Endothelial cell of umbilical vein (primary cell): ENCODE results near the gene SORCS3. TPM values are rescaled to one million over a fixed set of nuclear protein-coding genes. Genes with fewer than 3 reads are reported as not detected.

Experiments
- BruUV-seq: library from RNA; stranded (reverse); fragments of 400-500 nt; replicated peaks from 2 replicates; lab custom pipeline; 2021; lab: Mats Ljungman, UMichigan
- CTCF ChIA-PET: fragments of 300-600, 350-600 bp; sonication (Branson Sonifier 250); formaldehyde crosslinking; loops from one replicate; lab custom pipeline; 2021; ENCODE audit warnings: antibody characterized with exemption, inconsistent platforms; lab: Charles Lee
- POLR2A ChIA-PET: fragments of 300-600, 350-600 bp; sonication (Branson Sonifier 250); formaldehyde crosslinking; loops from one replicate; lab custom pipeline; 2021; ENCODE audit warnings: antibody characterized with exemption, inconsistent platforms; lab: Charles Lee
- DNase-seq: peaks from one replicate; pipeline ENCODE4 v3.0.0-alpha.2; 2011; ENCODE audit warnings: low read depth, low spot score
- FAIRE-seq: peaks from 2 replicates; lab custom pipeline; 2011; peaks lifted over from hg19 to GRCh38; lab: Jason Lieb, UNC
- H2AFZ ChIP-seq: 2 replicates; pipeline ENCODE4 v1.6.0; 2012; ENCODE audit warnings: low read depth, low read length, control low read depth, inconsistent platforms
- H3K27ac ChIP-seq: 2 replicates; pipeline ENCODE4 v1.5.1; 2011; ENCODE audit warnings: low read depth, mild to moderate bottlenecking, control low read depth, low read length, moderate library complexity; ENCODE audit not compliant: insufficient read depth
- H3K27me3 ChIP-seq, 2 experiments: 2 replicates each; pipeline versions ENCODE4 v1.6.0 to v1.6.1; 2011; ENCODE audit warnings: low read length in 2 of 2, mixed read lengths in 1 of 2; ENCODE audit not compliant: control insufficient read depth in 2 of 2, insufficient read depth in 2 of 2
- H3K36me3 ChIP-seq, 2 experiments: 2 replicates in 1 of 2; 3 replicates in 1 of 2; pipeline ENCODE4 v1.5.1; 2011; ENCODE audit warnings: low read length in 2 of 2, mild to moderate bottlenecking in 1 of 2, moderate library complexity in 1 of 2; ENCODE audit not compliant: control insufficient read depth in 2 of 2, insufficient read depth in 2 of 2; ENCODE audit errors: extremely low read depth in 1 of 2
- H3K4me1 ChIP-seq: 3 replicates; pipeline ENCODE4 v1.5.1; 2011; ENCODE audit warnings: mild to moderate bottlenecking, low read length; ENCODE audit not compliant: control insufficient read depth, insufficient read depth; ENCODE audit errors: extremely low read depth
- H3K4me2 ChIP-seq: 2 replicates; pipeline ENCODE4 v1.6.1; 2011; ENCODE audit warnings: low read length, control low read depth, mixed read lengths; ENCODE audit not compliant: insufficient read depth
- H3K4me3 ChIP-seq, 3 experiments: fragments of 200-600 bp in 1 of 3; sonication (generic), shearing (Covaris generic) in 1 of 3; replicated peaks in 1 of 3; 2 replicates each; pipeline ENCODE4 v1.5.1; 2011 to 2016; ENCODE audit warnings: control low read depth in 3 of 3, low read length in 3 of 3, mild to moderate bottlenecking in 2 of 3, inconsistent platforms in 1 of 3, low read depth in 1 of 3, moderate library complexity in 1 of 3; ENCODE audit not compliant: insufficient read depth in 1 of 3
- H3K79me2 ChIP-seq: 2 replicates; pipeline ENCODE4 v1.6.0; 2012; ENCODE audit warnings: low read length, inconsistent platforms; ENCODE audit not compliant: control insufficient read depth, insufficient read depth
- H3K9ac ChIP-seq: replicated peaks from 2 replicates; pipeline ENCODE3; 2011; ENCODE audit warnings: low read length, control low read depth; ENCODE audit not compliant: insufficient read depth; ENCODE audit errors: extremely low read depth
- H3K9me1 ChIP-seq: replicated peaks from 3 replicates; pipeline ENCODE4 v1.6.0; 2011; ENCODE audit warnings: mild to moderate bottlenecking, low read length; ENCODE audit not compliant: control insufficient read depth, insufficient read depth; ENCODE audit errors: extremely low read depth
- H3K9me3 ChIP-seq: replicated peaks from 2 replicates; pipeline ENCODE4 v1.5.1; 2012; ENCODE audit warnings: low read length, inconsistent platforms; ENCODE audit not compliant: control insufficient read depth, insufficient read depth
- H4K20me1 ChIP-seq: replicated peaks from 2 replicates; pipeline ENCODE3; 2011; ENCODE audit warnings: mild to moderate bottlenecking, low read length; ENCODE audit not compliant: control insufficient read depth, insufficient read depth; ENCODE audit errors: extremely low read depth
- CTCF ChIP-seq, 2 donors: IDR thresholded peaks; 1 replicate in 1 of 2; 2 replicates in 1 of 2; pipeline ENCODE4 v1.5.1; 2011; ENCODE audit warnings: low read length in 2 of 2, mild to moderate bottlenecking in 2 of 2, moderate library complexity in 2 of 2, control low read depth in 1 of 2, inconsistent platforms in 1 of 2, low read depth in 1 of 2; ENCODE audit not compliant: insufficient read depth in 1 of 2; ENCODE audit errors: extremely low read depth in 1 of 2
- EZH2 ChIP-seq: IDR thresholded peaks from 2 replicates; pipeline ENCODE4 v1.6.1; 2012; ENCODE audit warnings: borderline replicate concordance, low read depth, mild to moderate bottlenecking, moderate library complexity, low read length, inconsistent platforms; ENCODE audit not compliant: severe bottlenecking
- FOS ChIP-seq: IDR thresholded peaks from 2 replicates; pipeline ENCODE4 v1.6.1; 2011; ENCODE audit warnings: mild to moderate bottlenecking, low read length, moderate library complexity, borderline replicate concordance; ENCODE audit not compliant: insufficient read depth
- GATA2 ChIP-seq: IDR thresholded peaks from 2 replicates; pipeline ENCODE4 v1.7.0; 2011; ENCODE audit warnings: low read depth, mild to moderate bottlenecking, moderate library complexity, mixed read lengths, low read length; ENCODE audit not compliant: insufficient read length, insufficient read depth
- JUN ChIP-seq: IDR thresholded peaks from 2 replicates; pipeline ENCODE4 v1.6.1; 2011; ENCODE audit warnings: borderline replicate concordance, low read depth; ENCODE audit not compliant: insufficient read length, insufficient read depth
- MAX ChIP-seq: IDR thresholded peaks from 2 replicates; pipeline ENCODE4 v1.6.1; 2011; ENCODE audit not compliant: insufficient read depth, insufficient read length
- MYC ChIP-seq: IDR thresholded peaks from one replicate; pipeline ENCODE4 v1.6.1; 2011; ENCODE audit warnings: mild to moderate bottlenecking, low read depth, low read length
- POLR2A ChIP-seq: IDR thresholded peaks from 2 replicates; pipeline ENCODE4 v1.6.1; 2012; ENCODE audit warnings: low read depth, mild to moderate bottlenecking, control low read depth, low read length
- POLR2AphosphoS5 ChIP-seq: IDR thresholded peaks from 2 replicates; pipeline ENCODE4 v1.6.1; 2012; ENCODE audit warnings: low read depth, mild to moderate bottlenecking, control low read depth, low read length, moderate library complexity; ENCODE audit not compliant: insufficient read depth
- dilution Hi-C: fragments of 300-500 bp; cut with MboI; formaldehyde crosslinking; loops from one replicate; pipeline ENCODE4 v1.15.0; 2019; ENCODE audit warnings: low sequenced_read_pairs; ENCODE audit not compliant: extremely low pct_ligation_motif_present
- intact Hi-C: fragments of 100-400 bp; cut with micrococcal nuclease; formaldehyde crosslinking; loops from one replicate; pipeline ENCODE4 v1.10.0; 2022
- polyA plus RNA-seq, 4 experiments: library from polyadenylated mRNA; depleted of rRNA in 3 of 4; stranded (reverse) in 3 of 4; unstranded in 1 of 4; fragments of >200 nt; gene quantifications; 2 replicates each; pipeline versions ENCODE4 v1.2.1 to v1.2.3, GENCODE V29; 2011 to 2012; ENCODE audit warnings: missing spikeins in 1 of 4
- total RNA-seq: library from RNA; stranded (reverse); gene quantifications from 2 replicates; pipeline ENCODE4 v1.2.3, GENCODE V29; 2021

The SORCS3 gene
- total and polyA plus RNA-seq, 2 donors (not counting 3 experiments of a cell fraction or from before 2014, with no cell fraction given): not detected

GRCh38 chr10:105274556-105275070 lies 633.5 kb downstream of the SORCS3 start:
- POLR2A ChIA-PET: no interaction called here
- intact Hi-C loops: no loop called here

GRCh38 chr10:105278439-105278838 lies 637.3 kb downstream of the SORCS3 start:
- Histone ChIP-seq H4K20me1 (no peaks in the 10 kb centered on the region), H3K4me3 (no peak overlapping the region), H2AFZ (no peak overlapping the region), H3K79me2 (no peaks in the 10 kb centered on the region), H3K9me1 (no peaks in the 10 kb centered on the region), H3K27me3 (no peaks in the 10 kb centered on the region), H3K36me3 (no peaks in the 10 kb centered on the region), H3K9me3 (peaks cover 5% of the 10 kb centered on the region), H3K9ac (no peak overlapping the region), H3K27ac (no peak overlapping the region), H3K4me2 (no peak overlapping the region), H3K4me1 (no peaks in the 10 kb centered on the region)
- DNase-seq (no peak), FAIRE-seq (no peak)
- no peak for TF ChIP-seq EZH2
- no peak for TF ChIP-seq POLR2A
- no peak for TF ChIP-seq GATA2
- no peak for TF ChIP-seq JUN
- no peak for TF ChIP-seq MAX
- no peak for TF ChIP-seq CTCF (IDR thresholded peaks at IDR 0.05; ENCODE audit: extremely low read depth in 1 of 2, insufficient read depth in 1 of 2, low read depth in 1 of 2, low read length in 2 of 2)
- TF ChIP-seq MYC: no peak
- TF ChIP-seq FOS: no peak
- TF ChIP-seq POLR2AphosphoS5: no peak
- dilution Hi-C loops (no loop called here), intact Hi-C loops (no loop called here)
- ChIA-PET POLR2A (no interaction called here), CTCF (no interaction called here)
- BruUV-seq: no TSS peak

More at GRCh38 chr10:105274556-105275070, 633.5 kb downstream of the SORCS3 start:
- TF ChIP-seq CTCF (IDR thresholded peaks at IDR 0.05; ENCODE audit: extremely low read depth in 1 of 2, insufficient read depth in 1 of 2, low read depth in 1 of 2, low read length in 2 of 2) (no peak), POLR2A (no peak)
- DNase-seq: no peak
- Histone ChIP-seq H3K4me3 (no peak overlapping the region), H3K27ac (no peak overlapping the region), H3K9ac (no peak overlapping the region), H3K4me2 (no peak overlapping the region), H3K9me1 (no peaks in the 10 kb centered on the region), H4K20me1 (no peaks in the 10 kb centered on the region), H3K79me2 (no peaks in the 10 kb centered on the region), H3K9me3 (peaks cover 4% of the 10 kb centered on the region), H3K4me1 (no peaks in the 10 kb centered on the region), H2AFZ (no peak overlapping the region), H3K36me3 (no peaks in the 10 kb centered on the region), H3K27me3 (no peaks in the 10 kb centered on the region)
- CTCF ChIA-PET: no interaction called here
- dilution Hi-C loops: no loop called here
- FAIRE-seq: no peak
- BruUV-seq: no TSS peak
